Astrocyte (in vitro differentiated cells and primary cell): ENCODE results near the gene CAPS2. TPM values are rescaled to one million over a fixed set of nuclear protein-coding genes. Genes with fewer than 3 reads are reported as not detected.

Experiments used
- DNase-seq: peaks from one replicate; pipeline ENCODE4 v3.0.0-alpha.2; 2010; ENCODE audit warnings: low read depth
- FAIRE-seq: peaks from 2 replicates; lab custom pipeline; 2011; peaks lifted over from hg19 to GRCh38; lab: Jason Lieb, UNC
- H2AFZ ChIP-seq: 2 replicates; pipeline ENCODE4 v1.6.0; 2012; ENCODE audit warnings: low read depth, low read length, inconsistent platforms
- H3K27ac ChIP-seq: 2 replicates; pipeline ENCODE4 v1.5.1; 2011; ENCODE audit warnings: low read depth, low read length, inconsistent platforms
- H3K27me3 ChIP-seq: 2 replicates; pipeline ENCODE4 v1.6.0; 2011; ENCODE audit warnings: low read length, inconsistent platforms; ENCODE audit not compliant: insufficient read depth
- H3K36me3 ChIP-seq: 2 replicates; pipeline ENCODE4 v1.5.1; 2011; ENCODE audit warnings: low read length, inconsistent platforms; ENCODE audit not compliant: insufficient read depth
- H3K4me1 ChIP-seq: 2 replicates; pipeline ENCODE4 v1.5.1; 2011; ENCODE audit warnings: low read length, inconsistent platforms; ENCODE audit not compliant: insufficient read depth
- H3K4me2 ChIP-seq: 2 replicates; pipeline ENCODE4 v1.6.0; 2012; ENCODE audit warnings: low read length, inconsistent platforms
- H3K4me3 ChIP-seq: 2 replicates; pipeline ENCODE4 v1.5.1; 2011; ENCODE audit warnings: low read depth, mild to moderate bottlenecking, low read length, inconsistent platforms; ENCODE audit not compliant: insufficient read depth
- H3K79me2 ChIP-seq: 2 replicates; pipeline ENCODE4 v1.6.0; 2012; ENCODE audit warnings: mild to moderate bottlenecking, low read length, inconsistent platforms; ENCODE audit not compliant: insufficient read depth
- H3K9ac ChIP-seq: 2 replicates; pipeline ENCODE4 v1.6.0; 2012; ENCODE audit warnings: mild to moderate bottlenecking, low read length, inconsistent platforms
- H3K9me3 ChIP-seq: 2 replicates; pipeline ENCODE4 v1.5.1; 2012; ENCODE audit warnings: low read depth, mild to moderate bottlenecking, low read length, inconsistent platforms; ENCODE audit not compliant: insufficient read depth
- H4K20me1 ChIP-seq: 2 replicates; pipeline ENCODE4 v1.6.0; 2012; ENCODE audit warnings: low read length, inconsistent platforms; ENCODE audit not compliant: insufficient read depth
- H3K27ac Mint-ChIP-seq: one replicate; pipeline ENCODE4 v1.8.0; 2021; ENCODE audit warnings: mild to moderate bottlenecking, mixed read lengths; ENCODE audit not compliant: unreplicated experiment
- H3K27me3 Mint-ChIP-seq: one replicate; pipeline ENCODE4 v1.8.0; 2021; ENCODE audit warnings: low read depth, mixed read lengths; ENCODE audit not compliant: unreplicated experiment
- H3K36me3 Mint-ChIP-seq: one replicate; pipeline ENCODE4 v1.8.0; 2021; ENCODE audit warnings: low read depth, mixed read lengths; ENCODE audit not compliant: unreplicated experiment
- H3K4me1 Mint-ChIP-seq: one replicate; pipeline ENCODE4 v1.8.0; 2021; ENCODE audit warnings: low read depth, mixed read lengths; ENCODE audit not compliant: unreplicated experiment
- H3K4me3 Mint-ChIP-seq: one replicate; pipeline ENCODE4 v1.8.0; 2021; ENCODE audit warnings: mild to moderate bottlenecking, moderate library complexity, mixed read lengths; ENCODE audit not compliant: unreplicated experiment
- H3K9me3 Mint-ChIP-seq: one replicate; pipeline ENCODE4 v1.8.0; 2021; ENCODE audit warnings: mild to moderate bottlenecking, mixed read lengths; ENCODE audit not compliant: unreplicated experiment
- CTCF ChIP-seq: IDR thresholded peaks from 2 replicates; pipeline ENCODE4 v1.5.1; 2011; ENCODE audit warnings: low read depth, mild to moderate bottlenecking, inconsistent platforms, low read length, moderate library complexity; ENCODE audit not compliant: insufficient read depth
- EZH2 ChIP-seq: IDR thresholded peaks from 2 replicates; pipeline ENCODE4 v1.6.1; 2012; ENCODE audit warnings: mild to moderate bottlenecking, low read length, inconsistent platforms; ENCODE audit not compliant: insufficient read depth
- total RNA-seq: library from RNA; stranded (reverse); gene quantifications from 2 replicates; pipeline ENCODE4 v1.2.1, GENCODE V29; 2021

The CAPS2 gene
- total RNA-seq, 1 donor from 2014 or later = 3.1 TPM

- no peaks in the 10 kb centered on the region for H4K20me1 ChIP-seq
- DNase-seq (no peak), FAIRE-seq (no peak)
- no peaks in the 10 kb centered on the region for H3K36me3 Mint-ChIP-seq
- H3K9me3 Mint-ChIP-seq = no peaks in the 10 kb centered on the region
- no peak overlapping the region for H3K4me2 ChIP-seq
- H3K27me3 Mint-ChIP-seq = no peaks in the 10 kb centered on the region
- no peak overlapping the region for H3K9ac ChIP-seq
- H3K27me3 ChIP-seq = no peaks in the 10 kb centered on the region
- no peak overlapping the region for H3K27ac ChIP-seq
- H3K4me3 ChIP-seq = no peak overlapping the region
- no peaks in the 10 kb centered on the region for H3K4me1 ChIP-seq
- no peaks in the 10 kb centered on the region for H3K36me3 ChIP-seq
- H3K79me2 ChIP-seq = no peaks in the 10 kb centered on the region
- no peak overlapping the region for H3K27ac Mint-ChIP-seq
- no peak for TF ChIP-seq EZH2
- TF ChIP-seq CTCF = no peak
- no peak overlapping the region for H2AFZ ChIP-seq
- peaks cover 7% of the 10 kb centered on the region for H3K4me1 Mint-ChIP-seq
- H3K9me3 ChIP-seq = no peaks in the 10 kb centered on the region
- H3K4me3 Mint-ChIP-seq = no peak overlapping the region
Observed at GRCh38 chr12:75323663-75324062, 6.5 kb downstream of the CAPS2 start.

- H3K9me3 ChIP-seq = no peaks in the 10 kb centered on the region
- no peak overlapping the region for H2AFZ ChIP-seq
- no peak overlapping the region for H3K9ac ChIP-seq
- Mint-ChIP-seq H3K4me3 (no peak overlapping the region), H3K27me3 (no peaks in the 10 kb centered on the region), H3K27ac (peak overlapping the region; percentile 75), H3K9me3 (no peaks in the 10 kb centered on the region), H3K4me1 (peaks cover 7% of the 10 kb centered on the region), H3K36me3 (no peaks in the 10 kb centered on the region)
- no peaks in the 10 kb centered on the region for H3K27me3 ChIP-seq
- H4K20me1 ChIP-seq = no peaks in the 10 kb centered on the region
- DNase-seq (peak; percentile 42), FAIRE-seq (no peak)
- H3K4me3 ChIP-seq = no peak overlapping the region
- no peaks in the 10 kb centered on the region for H3K36me3 ChIP-seq
- no peaks in the 10 kb centered on the region for H3K4me1 ChIP-seq
- TF ChIP-seq CTCF (no peak), EZH2 (no peak)
- peak overlapping the region; percentile 16 for H3K4me2 ChIP-seq
- H3K79me2 ChIP-seq = no peaks in the 10 kb centered on the region
- H3K27ac ChIP-seq = no peak overlapping the region
Observed at GRCh38 chr12:75322464-75322863, 7.7 kb downstream of the CAPS2 start.

- no peak overlapping the region for H3K27ac ChIP-seq
- no peaks in the 10 kb centered on the region for H3K9me3 ChIP-seq
- no peak for DNase-seq
- no peaks in the 10 kb centered on the region for H3K27me3 ChIP-seq
- H3K79me2 ChIP-seq = no peaks in the 10 kb centered on the region
- FAIRE-seq = peak; percentile 49
- no peak overlapping the region for H3K4me2 ChIP-seq
- Mint-ChIP-seq H3K4me1 (peaks cover 13% of the 10 kb centered on the region), H3K4me3 (no peak overlapping the region), H3K27ac (no peak overlapping the region), H3K9me3 (no peaks in the 10 kb centered on the region), H3K36me3 (no peaks in the 10 kb centered on the region), H3K27me3 (no peaks in the 10 kb centered on the region)
- no peak overlapping the region for H3K4me3 ChIP-seq
- TF ChIP-seq CTCF = no peak
- TF ChIP-seq EZH2 = no peak
- H3K4me1 ChIP-seq = peaks cover 14% of the 10 kb centered on the region
- no peaks in the 10 kb centered on the region for H3K36me3 ChIP-seq
- no peaks in the 10 kb centered on the region for H4K20me1 ChIP-seq
- H2AFZ ChIP-seq = no peak overlapping the region
- no peak overlapping the region for H3K9ac ChIP-seq
Observed at GRCh38 chr12:75317784-75318183, 12.3 kb downstream of the CAPS2 start.
